GM18502 (cell line): ENCODE data around the gene CCDC6.
A peak's percentile ranks its signal among the peaks of the same experiment; 100 is the strongest.
"Not testable (repeated sequence)": the region's sequence is repeated elsewhere in the genome, so short reads cannot be mapped to it uniquely, and the experiment has no call there.

Experiments used
- ATAC-seq: cut with Tn5 transposase; IDR thresholded peaks from one replicate; pipeline ENCODE4 v1.9.1; 2021; ENCODE audit warnings: mild to moderate bottlenecking; ENCODE audit not compliant: unreplicated experiment, poor library complexity

CCDC6 gene

GRCh38 chr10:59906417-59907202 lies at the start of gene CCDC6:
CCDC6 (minus strand) TSS chr10:59906556; CDS start chr10:59906424, 132 bp downstream.
- ATAC-seq, result peak; percentile 84

- ATAC-seq, result no peak
Measured at GRCh38 chr10:59954296-59954695, 47.9 kb upstream of the CCDC6 start.

GRCh38 chr10:59953711-59954110 lies 47.4 kb upstream of the CCDC6 start:
- not testable (repeated sequence) for ATAC-seq

GRCh38 chr10:59950105-59950504 lies 43.7 kb upstream of the CCDC6 start:
- no peak for ATAC-seq

GRCh38 chr10:59949608-59950007 lies 43.3 kb upstream of the CCDC6 start:
- no peak for ATAC-seq

GRCh38 chr10:59945991-59946390 lies 39.6 kb upstream of the CCDC6 start:
- no peak for ATAC-seq

GRCh38 chr10:59945590-59945989 lies 39.2 kb upstream of the CCDC6 start:
- no peak for ATAC-seq

GRCh38 chr10:59944339-59944935 lies 38.1 kb upstream of the CCDC6 start:
- ATAC-seq, result no peak

- ATAC-seq, result no peak
Measured at GRCh38 chr10:59942556-59942955, 36.2 kb upstream of the CCDC6 start.

GRCh38 chr10:59937720-59938119 lies 31.4 kb upstream of the CCDC6 start:
- ATAC-seq, result no peak

- no peak for ATAC-seq
Measured at GRCh38 chr10:59934701-59935100, 28.3 kb upstream of the CCDC6 start.

- not testable (repeated sequence) for ATAC-seq
Measured at GRCh38 chr10:59930788-59931521, 24.6 kb upstream of the CCDC6 start.

GRCh38 chr10:59926086-59926485 lies 19.7 kb upstream of the CCDC6 start:
- no peak for ATAC-seq

- no peak for ATAC-seq
Measured at GRCh38 chr10:59922907-59923306, 16.6 kb upstream of the CCDC6 start.

GRCh38 chr10:59917922-59918321 lies 11.6 kb upstream of the CCDC6 start:
- ATAC-seq, result no peak

- ATAC-seq, result peak; percentile 66
Measured at GRCh38 chr10:59913547-59914237, 7.3 kb upstream of the CCDC6 start.

- no peak for ATAC-seq
Measured at GRCh38 chr10:59910867-59911266, 4.5 kb upstream of the CCDC6 start.

GRCh38 chr10:59909815-59910214 lies 3.5 kb upstream of the CCDC6 start:
- no peak for ATAC-seq

- no peak for ATAC-seq
Measured at GRCh38 chr10:59908808-59909143, 2.4 kb upstream of the CCDC6 start.

- peak; percentile 25 for ATAC-seq
Measured at GRCh38 chr10:59907918-59908807, 1.8 kb upstream of the CCDC6 start.
